Measurements from ENCODE around the gene GUCY2D. TPM values are rescaled to one million over a fixed set of nuclear protein-coding genes. Genes with fewer than 3 reads are reported as not detected.

Gene GUCY2D
- total and polyA plus RNA-seq, 7 donors, result not detected

- 92 to 95% (median 93%) methylated on average over 6 of the region's 6 CpGs for WGBS, 3 donors
- Histone ChIP-seq H3K4me3 (no peak overlapping the region), H3K9me3 (no peaks in the 10 kb centered on the region), H3K36me3 (ENCODE audit: insufficient read depth in 1 of 2, low read depth in 1 of 2) (no peaks in the 10 kb centered on the region), H3K27me3 (ENCODE audit: insufficient read depth in 3 of 3, low read length in 2 of 3) (peaks cover 0 to 53% (median 20%) of the 10 kb centered on the region in 3 donors), H3K4me1 (peaks cover 4% of the 10 kb centered on the region), H3K27ac (no peak overlapping the region)
- no peak for ATAC-seq
- intact Hi-C loops (cut with DNase I), result no loop called here
- no peak for TF ChIP-seq CTCF (IDR thresholded peaks at IDR 0.05)
- no peak for DNase-seq
Observed at GRCh38 chr17:8004899-8005298, 2.5 kb downstream of the GUCY2D start.

GRCh38 chr17:8005357-8005756, 2.9 kb downstream of the GUCY2D start:
- no peaks in the 10 kb centered on the region for H3K9me3 ChIP-seq
- WGBS, 3 donors, result 91 to 95% (median 92%) methylated on average over 1 of the region's 1 CpG
- no peak for TF ChIP-seq CTCF (IDR thresholded peaks at IDR 0.05)
- H3K27ac ChIP-seq, result no peak overlapping the region
- H3K27me3 ChIP-seq (ENCODE audit: insufficient read depth in 3 of 3, low read length in 2 of 3), result peaks cover 0 to 50% (median 20%) of the 10 kb centered on the region in 3 donors
- H3K36me3 ChIP-seq (ENCODE audit: insufficient read depth in 1 of 2, low read depth in 1 of 2), result no peaks in the 10 kb centered on the region
- no peak overlapping the region for H3K4me3 ChIP-seq
- H3K4me1 ChIP-seq, result peaks cover 4% of the 10 kb centered on the region
- DNase-seq (no peak), ATAC-seq (no peak)
- intact Hi-C loops (cut with DNase I), result no loop called here

- no peak for DNase-seq
- TF ChIP-seq CTCF (IDR thresholded peaks at IDR 0.05), result no peak
- Histone ChIP-seq H3K36me3 (ENCODE audit: insufficient read depth in 1 of 2, low read depth in 1 of 2) (no peaks in the 10 kb centered on the region), H3K9me3 (no peaks in the 10 kb centered on the region), H3K4me3 (no peak overlapping the region), H3K27ac (no peak overlapping the region), H3K4me1 (peaks cover 4% of the 10 kb centered on the region), H3K27me3 (ENCODE audit: insufficient read depth in 3 of 3, low read length in 2 of 3) (peaks cover 0 to 42% (median 20%) of the 10 kb centered on the region in 3 donors)
- 90 to 96% (median 91%) methylated on average over 29 to 30 of the region's 30 CpGs for WGBS, 3 donors
- intact Hi-C loops (cut with DNase I), result no loop called here
- no peak for ATAC-seq
Observed at GRCh38 chr17:8005967-8006730, 3.7 kb downstream of the GUCY2D start.

GRCh38 chr17:8006836-8007680, 4.6 kb downstream of the GUCY2D start:
- intact Hi-C loops (cut with DNase I), result no loop called here
- ATAC-seq, result no peak

More at GRCh38 chr17:8006836-8007680, 4.6 kb downstream of the GUCY2D start:
- H3K27ac ChIP-seq, result no peak overlapping the region
- no peaks in the 10 kb centered on the region for H3K9me3 ChIP-seq
- H3K27me3 ChIP-seq (ENCODE audit: insufficient read depth in 3 of 3, low read length in 2 of 3), result peaks cover 0 to 38% (median 18%) of the 10 kb centered on the region in 3 donors
- no peak for TF ChIP-seq CTCF (IDR thresholded peaks at IDR 0.05)
- 68 to 70% (median 70%) methylated on average over 14 of the region's 14 CpGs for WGBS, 3 donors
- no peaks in the 10 kb centered on the region for H3K36me3 ChIP-seq (ENCODE audit: insufficient read depth in 1 of 2, low read depth in 1 of 2)
- no peak overlapping the region for H3K4me3 ChIP-seq
- peaks cover 4% of the 10 kb centered on the region for H3K4me1 ChIP-seq
- no peak for DNase-seq

Measured in psoas muscle (tissue), 8 donors.